K562 (cell line): ENCODE measurements around the gene PLCB3. TPM values are rescaled to one million over a fixed set of nuclear protein-coding genes. Genes with fewer than 3 reads are reported as not detected.

Experiments
- ADNP ChIP-seq: fragments of 200-800 bp; sonication (Bioruptor generic); IDR thresholded peaks from 2 replicates; pipeline ENCODE4 v1.6.1; 2016; ENCODE audit warnings: missing genetic modification characterization, missing compliant biosample characterization
- BCL6 ChIP-seq: fragments of 250-450 bp; sonication (Bioruptor Pico); IDR thresholded peaks from 2 replicates; pipeline ENCODE4 v1.4.0; 2020
- CBFA2T3 ChIP-seq: fragments of 450-650 bp; IDR thresholded peaks from 2 replicates; pipeline ENCODE4 v1.6.1; 2017
- GTF2E2 ChIP-seq: fragments of 200-800 bp; sonication (Bioruptor generic); IDR thresholded peaks from 2 replicates; pipeline ENCODE4 v1.6.1; 2016; ENCODE audit warnings: missing genetic modification characterization, missing compliant biosample characterization
- HDAC6 ChIP-seq: IDR thresholded peaks from 2 replicates; pipeline ENCODE4 v1.6.1; 2012; ENCODE audit warnings: low read depth, mild to moderate bottlenecking, control low read depth, inconsistent platforms, low read length, moderate library complexity
- HEY1 ChIP-seq: fragments of 250-450 bp; sonication (Bioruptor Pico); IDR thresholded peaks from 2 replicates; pipeline ENCODE4 v1.5.0; 2020; ENCODE audit warnings: mild to moderate bottlenecking, moderate library complexity, borderline replicate concordance
- JUNB ChIP-seq: fragments of 450-650 bp; formaldehyde crosslinking; conservative IDR thresholded peaks from 2 replicates; pipeline ENCODE4 v1.4.0; 2020; ENCODE audit warnings: mild to moderate bottlenecking
- KAT2B ChIP-seq: IDR thresholded peaks from one replicate; pipeline ENCODE4 v1.6.1; 2012; ENCODE audit warnings: low read depth, mild to moderate bottlenecking, control low read depth, inconsistent platforms, low read length, moderate library complexity
- MAFF ChIP-seq: IDR thresholded peaks from 2 replicates; pipeline ENCODE4 v1.6.1; 2012; ENCODE audit warnings: low read length, improper control_type of control experiment
- PHF8 ChIP-seq: fragments of 200-600 bp; sonication (generic); IDR thresholded peaks from 2 replicates; pipeline ENCODE4 v1.6.1; 2012; ENCODE audit warnings: mixed run types, mild to moderate bottlenecking, inconsistent platforms, low read length, moderate library complexity, borderline replicate concordance
- SRSF3 ChIP-seq: fragments of 200-400 bp; formaldehyde crosslinking; IDR thresholded peaks from 2 replicates; pipeline ENCODE4 v1.6.1; 2016; ENCODE audit warnings: mild to moderate bottlenecking, low read length, moderate library complexity; ENCODE audit not compliant: insufficient read depth
- SRSF7 ChIP-seq: fragments of 200-400 bp; formaldehyde crosslinking; optimal IDR thresholded peaks from 2 replicates; pipeline ENCODE3; 2017; ENCODE audit warnings: mild to moderate bottlenecking, low read depth, low read length
- TCF7 ChIP-seq: sonication (generic); IDR thresholded peaks from 2 replicates; pipeline ENCODE4 v1.6.1; 2016; ENCODE audit warnings: antibody characterized with exemption, borderline replicate concordance
- THRA ChIP-seq: fragments of 450-650 bp; IDR thresholded peaks from 2 replicates; pipeline ENCODE4 v1.6.1; 2017; ENCODE audit warnings: mild to moderate bottlenecking, moderate library complexity
- ZBTB2 ChIP-seq: fragments of 450-650 bp; IDR thresholded peaks from 2 replicates; pipeline ENCODE4 v1.6.1; 2016; ENCODE audit warnings: antibody characterized with exemption
- ZNF263 ChIP-seq: sonication (generic); formaldehyde crosslinking; IDR thresholded peaks from 2 replicates; pipeline ENCODE4 v1.8.0; 2022; ENCODE audit warnings: mild to moderate bottlenecking, missing genetic modification reagents, borderline replicate concordance
- ZNF76 ChIP-seq: fragments of 250-450 bp; sonication (Bioruptor Pico); IDR thresholded peaks from 2 replicates; pipeline ENCODE4 v1.4.0; 2020; ENCODE audit warnings: mild to moderate bottlenecking, moderate library complexity, borderline replicate concordance
- polyA plus RNA-seq, 8 experiments: library from polyadenylated mRNA; depleted of rRNA in 4 of 8; stranded (reverse) in 5 of 8; unstranded in 3 of 8; fragments of >200 nt; fragmentation: Nextera tagmentation in 2 of 8; fragmentation: Illumina TruSeq in 1 of 8; extraction: Ambion mirVana in 2 of 8; extraction: Trizol in 1 of 8; gene quantifications; 2 replicates each; pipeline versions ENCODE4 v1.2.1 to v1.2.3, GENCODE V29; 2011 to 2014; ENCODE audit warnings: inconsistent platforms in 1 of 8, missing spikeins in 1 of 8
- total RNA-seq, 7 experiments: library from RNA; depleted of rRNA in 6 of 7; stranded (reverse); fragments of >200 nt in 6 of 7; fragmentation: Illumina TruSeq in 2 of 7; extraction: Trizol in 2 of 7; gene quantifications; 2 replicates each; pipeline versions ENCODE4 v1.2.1 to v1.2.3, GENCODE V29; 2011 to 2021; ENCODE audit warnings: low replicate concordance in 1 of 7
- TF ChIP-seq, protein P1 (sequence below), 2 experiments: fragments of 450-650 bp; IDR thresholded peaks; 2 replicates each; pipeline ENCODE4 v1.6.1; 2016; ENCODE audit warnings: mild to moderate bottlenecking in 2 of 2, borderline replicate concordance in 1 of 2, low read depth in 1 of 2, moderate library complexity in 1 of 2

PLCB3 gene
- total and polyA plus RNA-seq, 9 of the 15 experiments (the other 6 are each of a cell fraction or from before 2014, with no cell fraction given): 0.31 to 44.8 (median 14.6) TPM

- TF ChIP-seq THRA (no peak), BCL6 (CRISPR knock-in tag) (no peak), CBFA2T3 (no peak), KAT2B (no peak), PHF8 (peak; percentile 37; the same call in 1 of the 2 replicates), ZNF263 (CRISPR knock-in tag) (no peak), ZBTB2 (no peak), SRSF3 (no peak), JUNB (CRISPR knock-in tag) (no peak), HEY1 (CRISPR knock-in tag) (no peak), TCF7 (no peak), MAFF (no peak), HDAC6 (no peak), GTF2E2 (no peak), ZNF76 (CRISPR knock-in tag) (no peak), SRSF7 (no peak), ADNP (tag) (no peak)
- TF ChIP-seq, protein P1, sequence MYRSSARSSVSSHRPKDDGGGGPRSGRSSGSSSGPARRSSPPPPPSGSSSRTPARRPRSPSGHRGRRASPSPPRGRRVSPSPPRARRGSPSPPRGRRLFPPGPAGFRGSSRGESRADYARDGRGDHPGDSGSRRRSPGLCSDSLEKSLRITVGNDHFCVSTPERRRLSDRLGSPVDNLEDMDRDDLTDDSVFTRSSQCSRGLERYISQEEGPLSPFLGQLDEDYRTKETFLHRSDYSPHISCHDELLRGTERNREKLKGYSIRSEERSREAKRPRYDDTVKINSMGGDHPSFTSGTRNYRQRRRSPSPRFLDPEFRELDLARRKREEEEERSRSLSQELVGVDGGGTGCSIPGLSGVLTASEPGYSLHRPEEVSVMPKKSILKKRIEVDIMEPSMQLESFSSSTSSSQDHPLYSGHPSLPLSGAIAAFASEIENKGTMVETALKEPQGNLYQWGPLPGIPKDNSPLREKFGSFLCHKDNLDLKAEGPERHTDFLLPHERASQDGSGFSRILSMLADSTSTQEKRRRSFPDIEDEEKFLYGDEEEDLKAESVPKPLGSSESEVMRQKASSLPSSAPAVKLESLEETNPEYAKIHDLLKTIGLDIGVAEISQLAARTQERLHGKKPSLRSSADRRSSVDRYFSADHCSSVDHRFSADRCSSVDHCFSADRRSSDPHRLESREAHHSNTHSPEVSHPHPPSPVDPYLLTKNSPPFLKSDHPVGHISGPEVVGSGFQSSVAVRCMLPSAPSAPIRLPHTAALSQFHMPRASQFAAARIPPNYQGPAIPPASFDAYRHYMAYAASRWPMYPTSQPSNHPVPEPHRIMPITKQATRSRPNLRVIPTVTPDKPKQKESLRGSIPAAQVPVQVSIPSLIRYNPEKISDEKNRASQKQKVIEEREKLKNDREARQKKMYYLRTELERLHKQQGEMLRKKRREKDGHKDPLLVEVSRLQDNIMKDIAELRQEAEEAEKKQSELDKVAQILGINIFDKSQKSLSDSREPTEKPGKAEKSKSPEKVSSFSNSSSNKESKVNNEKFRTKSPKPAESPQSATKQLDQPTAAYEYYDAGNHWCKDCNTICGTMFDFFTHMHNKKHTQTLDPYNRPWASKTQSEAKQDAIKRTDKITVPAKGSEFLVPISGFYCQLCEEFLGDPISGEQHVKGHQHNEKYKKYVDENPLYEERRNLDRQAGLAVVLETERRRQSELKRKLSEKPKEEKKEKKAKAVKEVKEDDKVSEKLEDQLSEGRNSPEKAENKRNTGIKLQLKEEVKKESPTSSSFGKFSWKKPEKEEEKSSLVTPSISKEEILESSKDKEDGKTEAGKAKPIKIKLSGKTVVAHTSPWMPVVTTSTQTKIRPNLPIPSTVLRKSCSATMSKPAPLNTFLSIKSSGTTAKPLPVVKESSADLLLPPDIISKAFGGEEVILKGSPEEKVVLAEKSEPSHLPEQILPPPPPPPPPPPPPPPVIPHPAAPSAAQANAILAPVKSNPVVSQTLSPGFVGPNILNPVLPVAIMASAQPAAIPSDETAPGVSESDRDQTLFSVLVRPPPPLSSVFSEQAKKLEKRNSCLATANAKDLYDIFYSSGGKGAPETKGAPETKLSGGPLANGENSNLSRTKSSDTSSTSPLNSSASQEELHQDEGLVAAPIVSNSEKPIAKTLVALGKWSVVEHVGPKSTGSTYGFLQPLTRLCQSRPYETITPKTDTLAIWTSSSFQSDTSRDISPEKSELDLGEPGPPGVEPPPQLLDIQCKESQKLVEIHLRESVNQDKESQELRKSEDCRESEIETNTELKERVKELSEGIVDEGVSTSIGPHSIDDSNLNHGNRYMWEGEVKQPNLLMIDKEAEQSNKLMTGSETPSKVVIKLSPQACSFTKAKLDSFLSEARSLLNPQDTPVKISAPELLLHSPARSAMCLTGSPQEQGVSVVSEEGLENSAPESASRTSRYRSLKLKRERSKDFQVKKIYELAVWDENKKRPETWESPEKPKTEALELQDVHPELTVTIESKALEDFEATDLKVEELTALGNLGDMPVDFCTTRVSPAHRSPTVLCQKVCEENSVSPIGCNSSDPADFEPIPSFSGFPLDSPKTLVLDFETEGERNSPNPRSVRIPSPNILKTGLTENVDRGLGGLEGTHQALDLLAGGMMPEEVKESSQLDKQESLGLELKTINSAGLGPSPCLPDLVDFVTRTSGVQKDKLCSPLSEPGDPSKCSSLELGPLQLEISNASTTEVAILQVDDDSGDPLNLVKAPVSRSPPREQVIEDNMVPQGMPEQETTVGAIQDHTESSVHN (IDR thresholded peaks at IDR 0.05; ENCODE audit: borderline replicate concordance in 1 of 2, low read depth in 1 of 2): no peak
These were observed 17.3 kb upstream of the PLCB3 start, which contains the start of gene VEGFB (continued) for GRCh38 chr11:64233913-64234586.
